Measurements from ENCODE around the gene MAP4. TPM values are rescaled to one million over a fixed set of nuclear protein-coding genes. Genes with fewer than 3 reads are reported as not detected.
A peak's percentile ranks its signal among the peaks of the same experiment; 100 is the strongest.
"Not testable (repeated sequence)": the region's sequence is repeated elsewhere in the genome, so short reads cannot be mapped to it uniquely, and the experiment has no call there.

The MAP4 gene
- total and polyA plus RNA-seq, 2 donors (not counting 1 experiment from before 2014, with no cell fraction given), result 152 to 243 TPM

DNA sequence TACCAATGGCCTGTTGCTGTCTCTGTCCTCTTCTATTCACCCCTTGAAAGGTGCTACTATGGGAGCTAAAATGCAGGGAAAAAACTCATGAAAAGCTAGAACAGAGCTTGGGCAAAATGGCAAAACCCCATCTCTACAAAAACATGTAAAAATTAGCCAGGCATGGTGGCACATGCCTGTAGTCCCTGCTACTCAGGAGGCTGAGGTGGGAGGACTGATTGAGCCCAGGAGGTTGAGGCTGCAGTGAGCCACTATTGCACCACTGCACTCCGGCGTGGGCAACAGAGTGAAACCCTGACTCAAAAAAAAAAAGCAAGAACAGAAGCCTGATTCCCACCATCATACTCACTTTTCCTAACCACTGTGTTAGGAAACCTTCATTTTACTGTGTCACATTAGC is 1.9 kb downstream of the MAP4 start:
- no peak for TF ChIP-seq EZH2 (IDR thresholded peaks at IDR 0.05; ENCODE audit: low read length, missing control alignments)
- TF ChIP-seq, protein P1, sequence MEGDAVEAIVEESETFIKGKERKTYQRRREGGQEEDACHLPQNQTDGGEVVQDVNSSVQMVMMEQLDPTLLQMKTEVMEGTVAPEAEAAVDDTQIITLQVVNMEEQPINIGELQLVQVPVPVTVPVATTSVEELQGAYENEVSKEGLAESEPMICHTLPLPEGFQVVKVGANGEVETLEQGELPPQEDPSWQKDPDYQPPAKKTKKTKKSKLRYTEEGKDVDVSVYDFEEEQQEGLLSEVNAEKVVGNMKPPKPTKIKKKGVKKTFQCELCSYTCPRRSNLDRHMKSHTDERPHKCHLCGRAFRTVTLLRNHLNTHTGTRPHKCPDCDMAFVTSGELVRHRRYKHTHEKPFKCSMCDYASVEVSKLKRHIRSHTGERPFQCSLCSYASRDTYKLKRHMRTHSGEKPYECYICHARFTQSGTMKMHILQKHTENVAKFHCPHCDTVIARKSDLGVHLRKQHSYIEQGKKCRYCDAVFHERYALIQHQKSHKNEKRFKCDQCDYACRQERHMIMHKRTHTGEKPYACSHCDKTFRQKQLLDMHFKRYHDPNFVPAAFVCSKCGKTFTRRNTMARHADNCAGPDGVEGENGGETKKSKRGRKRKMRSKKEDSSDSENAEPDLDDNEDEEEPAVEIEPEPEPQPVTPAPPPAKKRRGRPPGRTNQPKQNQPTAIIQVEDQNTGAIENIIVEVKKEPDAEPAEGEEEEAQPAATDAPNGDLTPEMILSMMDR (conservative IDR thresholded peaks at IDR 0.05 in 1 of 2, IDR thresholded peaks at IDR 0.05 in 1 of 2; ENCODE audit: low read depth in 1 of 2, low read length in 2 of 2), result no peak
- Histone ChIP-seq H3K4me3 (replicated peaks in 1 of 4; ENCODE audit: control extremely low read depth in 1 of 4, insufficient read depth in 1 of 4, low read depth in 3 of 4, low read length in 4 of 4) (no peak overlapping the region), H2AFZ (ENCODE audit: low read length) (no peak overlapping the region), H3K27me3 (ENCODE audit: control insufficient read depth, insufficient read depth, low read length) (no peaks in the 10 kb centered on the region), H3K36me3 (ENCODE audit: control insufficient read depth, insufficient read depth, low read length) (peaks cover 3% of the 10 kb centered on the region), H3K4me2 (ENCODE audit: extremely low read depth, insufficient read depth, low read length) (peak overlapping the region; percentile 54), H3K27ac (ENCODE audit: insufficient read depth, low read length) (peak overlapping the region; percentile 32), H3K9me3 (ENCODE audit: control insufficient read depth, insufficient read depth, low read depth, low read length) (no peaks in the 10 kb centered on the region), H4K20me1 (ENCODE audit: control insufficient read depth, extremely low read depth, insufficient read depth, low read length) (peaks cover 4% of the 10 kb centered on the region), H3K79me2 (ENCODE audit: control insufficient read depth, insufficient read depth, low read length) (peaks cover 84% of the 10 kb centered on the region), H3K9ac (ENCODE audit: insufficient read depth, low read length) (no peak overlapping the region), H3K4me1 (ENCODE audit: control insufficient read depth, extremely low read depth, insufficient read depth, low read length) (peaks cover 24% of the 10 kb centered on the region)
- DNase-seq (ENCODE audit: low read depth in 2 of 2), result no peak

DNA sequence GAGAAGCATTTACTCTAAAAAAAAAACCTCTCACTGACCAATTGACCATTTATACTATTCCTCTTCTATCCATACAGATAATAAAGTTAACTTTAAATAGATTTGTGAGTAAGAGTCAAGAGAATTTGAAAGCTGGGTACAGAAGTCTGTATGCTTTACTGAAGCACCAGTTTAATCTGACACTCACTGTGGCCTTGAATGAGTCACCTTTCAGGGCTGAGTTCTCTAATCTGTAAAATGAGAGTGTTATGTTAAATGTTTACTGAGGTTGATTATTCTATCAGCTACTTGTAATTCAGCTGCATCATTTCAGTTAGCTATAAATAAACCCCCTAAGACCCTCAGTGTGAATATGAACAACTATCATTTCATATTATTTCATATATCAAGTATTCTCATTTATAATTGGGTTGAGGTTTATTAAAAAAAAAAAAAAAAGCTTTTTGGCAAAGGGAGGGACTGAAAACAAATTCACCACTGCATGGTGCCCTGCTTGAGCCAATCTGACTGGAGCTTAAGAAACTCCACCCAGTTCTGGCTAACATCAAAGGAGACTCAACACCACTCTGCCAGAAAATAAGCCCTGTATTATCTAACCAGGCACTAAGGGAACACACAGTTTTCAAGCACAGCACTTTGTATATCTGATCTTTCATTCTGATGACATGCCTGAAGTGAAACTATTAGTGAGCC is 2.8 kb downstream of the MAP4 start:
- peak; percentile 88 to 89 for DNase-seq (ENCODE audit: low read depth in 2 of 2)
- H3K79me2 ChIP-seq (ENCODE audit: control insufficient read depth, insufficient read depth, low read length), result peaks cover 85% of the 10 kb centered on the region
- H3K4me3 ChIP-seq (replicated peaks in 1 of 4; ENCODE audit: control extremely low read depth in 1 of 4, insufficient read depth in 1 of 4, low read depth in 3 of 4, low read length in 4 of 4), result peak overlapping the region in 1 of 4 experiments; percentile 18
- H2AFZ ChIP-seq (ENCODE audit: low read length), result no peak overlapping the region
- H3K27ac ChIP-seq (ENCODE audit: insufficient read depth, low read length), result peak overlapping the region; percentile 33
- no peaks in the 10 kb centered on the region for H3K9me3 ChIP-seq (ENCODE audit: control insufficient read depth, insufficient read depth, low read depth, low read length)
- H3K9ac ChIP-seq (ENCODE audit: insufficient read depth, low read length), result no peak overlapping the region
- no peaks in the 10 kb centered on the region for H3K27me3 ChIP-seq (ENCODE audit: control insufficient read depth, insufficient read depth, low read length)
- peaks cover 24% of the 10 kb centered on the region for H3K4me1 ChIP-seq (ENCODE audit: control insufficient read depth, extremely low read depth, insufficient read depth, low read length)
- H4K20me1 ChIP-seq (ENCODE audit: control insufficient read depth, extremely low read depth, insufficient read depth, low read length), result peaks cover 4% of the 10 kb centered on the region
- H3K4me2 ChIP-seq (ENCODE audit: extremely low read depth, insufficient read depth, low read length), result peak overlapping the region; percentile 60
- H3K36me3 ChIP-seq (ENCODE audit: control insufficient read depth, insufficient read depth, low read length), result peaks cover 3% of the 10 kb centered on the region
- TF ChIP-seq, protein P1 (conservative IDR thresholded peaks at IDR 0.05 in 1 of 2, IDR thresholded peaks at IDR 0.05 in 1 of 2; ENCODE audit: low read depth in 1 of 2, low read length in 2 of 2), result no peak
- no peak for TF ChIP-seq EZH2 (IDR thresholded peaks at IDR 0.05; ENCODE audit: low read length, missing control alignments)

DNA sequence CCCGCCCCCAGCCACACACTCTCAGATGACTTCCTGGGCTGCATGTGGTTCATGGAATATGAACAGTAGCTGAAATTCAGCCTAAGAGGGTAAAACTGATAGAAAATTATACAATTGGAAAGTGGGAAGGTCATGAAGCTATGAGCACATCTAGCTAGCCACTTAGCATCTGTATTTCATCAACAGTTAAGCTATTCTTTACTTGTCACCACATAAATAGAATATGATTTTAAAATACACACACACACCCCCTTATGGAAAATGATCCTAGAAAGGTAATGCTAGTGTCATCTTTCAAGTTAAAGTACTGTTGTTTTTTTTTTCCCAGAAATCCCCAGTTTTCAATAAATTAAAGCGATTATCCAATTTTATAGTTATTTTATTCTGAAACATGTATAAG is 3.6 kb downstream of the MAP4 start:
- H3K27ac ChIP-seq (ENCODE audit: insufficient read depth, low read length), result peak overlapping the region; percentile 33
- H3K36me3 ChIP-seq (ENCODE audit: control insufficient read depth, insufficient read depth, low read length), result peaks cover under 1% of the 10 kb centered on the region
- no peaks in the 10 kb centered on the region for H3K9me3 ChIP-seq (ENCODE audit: control insufficient read depth, insufficient read depth, low read depth, low read length)
- no peak overlapping the region for H3K9ac ChIP-seq (ENCODE audit: insufficient read depth, low read length)
- no peak overlapping the region for H3K4me3 ChIP-seq (replicated peaks in 1 of 4; ENCODE audit: control extremely low read depth in 1 of 4, insufficient read depth in 1 of 4, low read depth in 3 of 4, low read length in 4 of 4)
- peak in 1 of 2 donors; percentile 24 for DNase-seq (ENCODE audit: low read depth in 2 of 2)
- no peak overlapping the region for H3K4me2 ChIP-seq (ENCODE audit: extremely low read depth, insufficient read depth, low read length)
- peaks cover 4% of the 10 kb centered on the region for H4K20me1 ChIP-seq (ENCODE audit: control insufficient read depth, extremely low read depth, insufficient read depth, low read length)
- H3K27me3 ChIP-seq (ENCODE audit: control insufficient read depth, insufficient read depth, low read length), result no peaks in the 10 kb centered on the region
- no peak overlapping the region for H2AFZ ChIP-seq (ENCODE audit: low read length)
- peaks cover 24% of the 10 kb centered on the region for H3K4me1 ChIP-seq (ENCODE audit: control insufficient read depth, extremely low read depth, insufficient read depth, low read length)
- TF ChIP-seq, protein P1 (conservative IDR thresholded peaks at IDR 0.05 in 1 of 2, IDR thresholded peaks at IDR 0.05 in 1 of 2; ENCODE audit: low read depth in 1 of 2, low read length in 2 of 2), result no peak
- no peak for TF ChIP-seq EZH2 (IDR thresholded peaks at IDR 0.05; ENCODE audit: low read length, missing control alignments)
- H3K79me2 ChIP-seq (ENCODE audit: control insufficient read depth, insufficient read depth, low read length), result peaks cover 85% of the 10 kb centered on the region

DNA sequence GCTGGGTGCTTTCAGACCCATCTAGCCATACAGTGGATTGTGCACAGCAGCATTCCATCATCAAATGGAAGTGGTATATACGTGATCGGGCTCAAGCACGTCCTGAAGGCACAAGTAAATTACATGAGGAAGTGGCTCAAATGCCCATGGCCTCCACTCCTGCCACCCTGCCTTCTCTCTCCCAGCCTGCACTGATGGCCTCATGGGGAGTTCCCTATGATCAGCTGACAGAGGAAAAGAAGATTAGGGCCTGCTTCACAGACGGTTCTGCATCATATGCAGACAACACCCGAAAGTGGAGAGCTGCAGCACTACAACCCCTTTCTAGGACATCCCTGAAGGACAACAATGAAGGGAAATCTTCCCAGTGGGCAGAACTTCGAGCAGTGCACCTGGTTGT is 8.2 kb downstream of the MAP4 start:
- H2AFZ ChIP-seq (ENCODE audit: low read length), result not testable (repeated sequence)

More for the DNA sequence above, 8.2 kb downstream of the MAP4 start:
- not testable (repeated sequence) for H3K9ac ChIP-seq (ENCODE audit: insufficient read depth, low read length); H3K4me1 ChIP-seq (ENCODE audit: control insufficient read depth, extremely low read depth, insufficient read depth, low read length); H3K4me3 ChIP-seq (replicated peaks in 1 of 4; ENCODE audit: control extremely low read depth in 1 of 4, insufficient read depth in 1 of 4, low read depth in 3 of 4, low read length in 4 of 4); H3K36me3 ChIP-seq (ENCODE audit: control insufficient read depth, insufficient read depth, low read length); H4K20me1 ChIP-seq (ENCODE audit: control insufficient read depth, extremely low read depth, insufficient read depth, low read length); H3K27me3 ChIP-seq (ENCODE audit: control insufficient read depth, insufficient read depth, low read length); H3K9me3 ChIP-seq (ENCODE audit: control insufficient read depth, insufficient read depth, low read depth, low read length); H3K27ac ChIP-seq (ENCODE audit: insufficient read depth, low read length); DNase-seq (ENCODE audit: low read depth in 2 of 2); H3K4me2 ChIP-seq (ENCODE audit: extremely low read depth, insufficient read depth, low read length)
- peaks cover 83% of the 10 kb centered on the region for H3K79me2 ChIP-seq (ENCODE audit: control insufficient read depth, insufficient read depth, low read length)

Measured in fibroblast of lung (primary cell).